UCSD-AML1 (cell line): ENCODE measurements around the gene NNT.

Experiments
- DNase-seq: peaks from one replicate; lab custom pipeline; 2025; ENCODE audit not compliant: unreplicated experiment; lab: John Stamatoyannopoulos, UW

NNT gene

DNA sequence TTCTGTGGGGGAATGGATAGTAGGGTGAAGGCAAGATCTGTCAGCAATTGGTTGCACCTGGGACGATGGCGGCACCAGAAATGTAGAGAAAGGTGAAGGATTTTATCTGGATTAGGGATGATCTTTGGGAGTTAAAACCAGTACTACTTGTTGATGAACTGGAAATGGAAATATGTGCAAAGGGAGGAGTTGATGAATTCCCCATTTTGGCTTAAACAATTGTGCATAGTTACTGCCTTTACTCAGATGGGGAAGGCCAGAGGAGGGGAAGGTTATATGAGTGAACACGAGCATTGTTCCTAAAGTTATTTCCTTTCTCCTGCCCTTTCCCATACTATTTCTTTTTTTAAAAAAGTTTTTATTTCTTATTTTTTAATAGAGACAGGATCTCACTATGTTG, 19.1 kb downstream of the NNT start:
- no peak for DNase-seq

DNA sequence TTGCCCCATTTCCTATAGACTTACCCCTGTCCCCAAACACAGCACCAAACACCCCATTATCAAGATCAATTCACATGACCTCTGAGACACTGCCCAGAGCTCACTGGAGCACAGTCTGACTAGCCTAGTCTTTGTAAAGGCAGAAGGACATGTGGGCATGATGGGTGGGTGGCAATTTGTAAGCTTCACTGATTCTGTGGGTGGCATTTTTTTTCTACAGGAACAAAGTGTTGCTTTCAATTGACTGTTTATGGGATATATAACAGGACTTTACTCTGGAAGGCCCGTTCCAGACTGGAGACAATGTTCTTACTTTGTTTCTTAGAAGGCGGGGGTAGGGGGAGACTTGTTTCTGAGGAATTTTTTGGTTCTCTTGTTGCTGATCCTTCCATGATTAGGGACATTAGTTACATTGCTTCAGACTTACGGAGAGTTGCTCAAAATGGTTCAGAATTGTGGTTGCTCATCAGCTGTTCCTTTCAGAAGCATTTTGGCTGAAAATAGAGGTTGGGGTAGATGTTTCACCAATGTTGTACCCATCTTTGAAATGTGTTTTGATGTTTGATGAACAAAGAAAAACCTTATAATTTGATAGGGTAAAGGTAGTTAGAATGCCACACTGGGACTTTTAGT, 20.2 kb downstream of the NNT start:
- DNase-seq, result no peak

GRCh38 chr5:43627028-43627427, 24.0 kb downstream of the NNT start:
- DNase-seq, result peak; percentile 13

- peak; percentile 25 for DNase-seq
These were observed 28.4 kb downstream of the NNT start for GRCh38 chr5:43631182-43631910.

- no peak for DNase-seq
These were observed 31.6 kb downstream of the NNT start for GRCh38 chr5:43634621-43635020.

- DNase-seq, result no peak
These were observed 32.4 kb downstream of the NNT start for GRCh38 chr5:43635374-43635773.

- DNase-seq, result no peak
These were observed 33.1 kb downstream of the NNT start for GRCh38 chr5:43636076-43636475.

GRCh38 chr5:43637416-43637815, 34.4 kb downstream of the NNT start:
- no peak for DNase-seq

GRCh38 chr5:43638107-43638506, 35.1 kb downstream of the NNT start:
- no peak for DNase-seq

GRCh38 chr5:43638546-43638945, 35.6 kb downstream of the NNT start:
- DNase-seq, result no peak

DNA sequence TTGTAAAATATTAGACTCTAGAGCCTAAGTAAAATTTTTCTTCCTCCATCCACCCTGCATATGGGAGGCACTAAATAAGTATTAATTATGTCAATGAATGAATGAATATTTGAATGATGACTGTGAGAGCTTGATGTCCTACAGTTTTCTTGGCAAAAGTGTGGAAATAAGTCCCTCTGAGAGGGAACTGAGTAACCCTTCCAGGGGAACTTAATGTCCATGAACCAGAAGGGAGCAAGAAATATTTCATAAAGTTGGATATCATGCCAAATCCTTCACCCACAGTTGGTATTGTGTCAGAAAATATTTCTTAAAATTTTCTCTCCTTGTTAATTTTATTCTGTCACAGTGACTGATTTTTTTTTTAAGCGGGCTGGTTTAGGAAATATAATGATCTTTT, 36.6 kb downstream of the NNT start:
- DNase-seq, result no peak

DNA sequence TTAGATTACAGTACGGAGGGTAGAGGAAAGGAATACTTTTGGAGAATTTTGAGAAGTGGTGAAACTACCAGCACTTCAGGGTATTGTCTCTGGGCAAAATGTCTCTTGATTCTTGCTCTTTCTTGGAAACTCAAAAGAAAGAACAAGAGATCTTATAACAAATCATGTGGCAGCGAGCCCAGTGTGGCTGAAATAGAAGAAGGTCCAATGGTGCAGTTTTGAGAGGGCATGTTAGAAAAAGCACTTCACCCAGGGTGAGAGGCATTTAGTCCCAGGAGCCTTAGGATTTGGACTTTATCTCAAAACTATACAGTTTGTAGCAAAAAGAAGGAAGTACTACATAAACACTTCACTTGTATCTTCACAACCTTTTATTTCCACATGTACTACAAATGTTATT, 39.4 kb downstream of the NNT start:
- DNase-seq, result no peak

DNA sequence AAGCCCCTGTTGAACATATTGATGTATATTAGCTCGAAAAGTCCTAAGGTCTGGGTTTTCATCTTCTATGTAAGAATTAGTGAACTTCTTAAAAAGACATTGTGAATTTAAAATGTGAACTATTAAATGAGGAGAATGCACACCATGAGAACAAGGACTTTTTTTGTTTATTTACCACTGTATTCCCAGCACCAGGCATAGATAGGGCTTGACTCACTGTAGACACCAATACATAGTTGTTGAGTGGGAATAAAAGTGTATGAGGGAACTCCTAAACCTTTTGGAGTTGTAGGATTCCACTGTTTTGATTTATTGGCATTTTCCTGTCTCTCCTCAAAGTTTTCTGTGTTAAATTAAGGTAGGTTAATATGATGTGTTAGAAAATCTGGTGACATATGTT, 40.3 kb downstream of the NNT start:
- DNase-seq, result no peak

DNA sequence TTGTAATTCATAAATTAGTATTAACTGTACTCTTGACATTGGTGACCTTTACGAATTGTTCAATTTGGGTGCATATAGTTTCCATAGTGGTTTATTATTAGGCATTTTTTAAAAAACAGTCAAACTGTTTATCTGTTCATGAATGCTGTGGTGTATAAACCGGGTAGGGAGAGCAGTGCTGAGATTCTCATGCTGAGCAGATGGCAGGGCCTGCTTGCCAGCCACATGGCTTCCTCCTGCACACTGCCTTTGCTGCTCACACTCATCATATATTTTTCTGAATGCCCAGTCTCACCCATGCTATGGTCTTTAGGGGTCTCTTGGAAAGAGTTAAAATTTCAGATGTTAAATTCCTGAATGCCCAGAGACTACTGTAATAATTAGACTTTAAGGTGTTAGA, 40.8 kb downstream of the NNT start:
- DNase-seq, result no peak

DNA sequence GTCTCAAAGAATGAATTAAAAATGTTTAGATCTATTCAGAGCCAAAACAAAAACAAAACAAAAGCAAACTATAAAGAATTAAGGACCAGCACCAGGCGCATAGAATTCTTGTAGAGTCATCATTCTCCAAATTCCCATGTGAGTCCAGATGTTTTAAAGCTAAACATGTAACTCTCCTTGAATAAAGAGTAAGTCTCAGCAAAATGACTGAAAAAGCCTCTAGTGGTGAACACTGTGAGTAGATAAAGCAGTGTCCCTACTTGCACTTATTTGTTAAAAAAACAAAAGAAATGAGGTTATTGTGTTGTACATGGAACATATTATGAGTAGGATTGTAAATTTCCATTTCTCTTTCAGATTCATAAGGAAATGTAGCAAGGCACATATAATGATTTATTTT, 44.0 kb downstream of the NNT start:
- DNase-seq, result no peak

GRCh38 chr5:43647789-43648188, 44.8 kb downstream of the NNT start:
- no peak for DNase-seq

DNA sequence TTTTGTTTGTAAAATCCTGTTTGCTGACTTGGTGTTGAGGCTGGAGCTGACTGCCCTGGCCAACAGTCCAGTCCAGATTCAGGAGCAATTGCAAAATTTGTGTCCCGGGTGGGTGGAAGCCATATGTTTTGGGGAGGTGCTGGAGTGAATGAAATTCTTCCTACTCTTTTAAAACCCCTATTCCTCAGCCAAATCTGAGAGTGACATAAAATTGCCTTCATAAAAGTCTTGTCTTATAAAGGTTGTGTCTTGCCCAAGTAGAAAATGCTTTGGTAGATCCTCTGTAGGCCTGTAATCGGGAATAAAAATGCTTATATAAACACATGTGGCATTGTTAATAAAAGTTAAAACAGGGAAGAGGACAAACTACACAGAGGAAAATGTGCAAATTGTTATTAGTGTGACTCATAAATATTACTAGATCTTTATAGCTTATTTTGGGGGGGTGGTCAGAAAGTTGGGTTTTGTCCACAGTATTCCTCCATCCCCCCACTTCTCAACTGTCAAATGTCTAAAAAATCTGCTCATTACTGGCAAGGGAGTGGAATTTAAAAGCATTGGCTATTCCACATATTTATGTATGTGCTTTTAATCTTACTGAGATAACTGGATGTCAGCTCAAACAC, 45.6 kb downstream of the NNT start:
- no peak for DNase-seq

- DNase-seq, result no peak
These were observed 46.3 kb downstream of the NNT start for GRCh38 chr5:43649256-43649655.

- no peak for DNase-seq
These were observed 49.7 kb downstream of the NNT start for GRCh38 chr5:43652537-43653302.

GRCh38 chr5:43658509-43658908, 55.5 kb downstream of the NNT start:
- no peak for DNase-seq

DNA sequence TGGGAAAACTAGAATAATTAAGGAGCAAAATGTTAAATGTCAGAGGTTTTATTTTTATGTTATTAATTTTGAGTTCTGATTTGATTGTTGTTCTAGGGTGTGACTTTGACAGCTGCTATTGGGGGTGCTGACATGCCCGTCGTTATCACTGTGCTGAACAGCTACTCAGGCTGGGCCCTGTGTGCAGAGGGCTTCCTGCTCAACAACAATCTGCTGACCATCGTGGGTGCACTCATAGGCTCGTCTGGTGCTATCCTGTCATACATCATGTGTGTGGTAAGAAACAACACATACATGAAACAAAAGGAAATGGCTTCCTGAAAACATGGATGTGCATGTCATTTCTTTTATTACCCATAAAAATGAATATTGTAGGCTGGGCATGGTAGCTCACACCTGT, 56.1 kb downstream of the NNT start:
- no peak for DNase-seq

DNA sequence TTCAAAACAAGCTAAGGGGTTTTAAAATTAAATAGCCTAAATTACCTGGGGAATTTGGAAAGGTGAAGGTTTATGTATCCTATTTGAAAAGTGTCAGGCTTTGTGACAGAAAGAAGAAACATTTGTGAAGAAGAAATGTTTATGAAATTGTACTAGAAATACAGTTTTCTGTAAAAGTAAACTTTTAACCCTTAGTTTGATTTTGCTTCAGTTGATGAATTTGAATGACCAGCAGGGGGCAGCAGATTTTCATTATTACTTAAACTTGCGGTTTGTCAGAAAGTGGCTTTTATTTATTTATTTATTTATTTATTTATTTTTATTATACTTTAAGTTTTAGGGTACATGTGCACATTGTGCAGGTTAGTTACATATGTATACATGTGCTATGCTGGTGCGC, 58.1 kb downstream of the NNT start:
- no peak for DNase-seq
